Measurements from ENCODE around the gene TMC4.
"Not testable (repeated sequence)": the region's sequence is repeated elsewhere in the genome, so short reads cannot be mapped to it uniquely, and the experiment has no call there.

The TMC4 gene

DNA sequence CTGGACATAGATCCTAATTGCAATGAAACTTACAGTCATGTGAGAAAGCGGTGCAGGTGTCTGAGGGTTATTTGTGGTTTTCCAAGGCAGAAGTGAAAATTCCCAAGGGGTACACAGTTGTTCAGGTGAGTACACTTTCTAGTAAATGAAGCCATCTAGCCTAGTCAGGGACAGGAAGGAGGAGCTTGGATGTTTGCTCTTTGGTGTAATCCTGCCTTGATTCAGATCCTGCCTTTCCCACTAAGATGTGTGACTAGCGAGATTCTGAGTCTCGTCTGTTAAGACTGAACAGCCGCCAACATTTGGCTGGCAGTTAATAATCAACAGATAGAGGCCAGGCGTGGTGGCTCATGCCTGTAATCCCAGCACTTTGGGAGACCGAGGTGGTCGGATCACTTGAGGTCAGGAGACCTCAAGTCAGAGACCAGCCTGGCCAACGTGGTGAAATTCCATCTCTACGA is 30.2 kb upstream of the TMC4 start:
- no peak for DNase-seq (ENCODE audit: low read depth in 2 of 2)

DNA sequence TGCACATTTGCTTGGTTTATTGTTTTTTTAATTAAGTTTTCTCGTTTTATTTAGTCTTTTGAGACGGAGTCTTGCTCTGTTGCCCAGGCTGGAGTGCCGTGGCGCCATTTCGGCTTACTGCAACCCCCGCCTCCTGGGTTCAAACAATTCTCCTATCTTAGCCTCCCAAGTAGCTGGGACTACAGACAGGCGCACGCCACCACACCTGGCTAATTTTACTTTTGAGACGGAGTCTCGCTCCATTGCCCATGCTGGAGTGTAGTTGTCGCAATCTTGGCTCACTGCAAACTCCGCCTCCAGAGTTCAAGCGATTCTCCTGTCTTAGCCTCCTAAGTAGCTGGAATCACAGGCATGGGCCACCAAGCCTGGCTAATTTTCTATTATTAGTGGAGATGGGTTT is 29.0 kb upstream of the TMC4 start:
- DNase-seq (ENCODE audit: low read depth in 2 of 2), result no peak

DNA sequence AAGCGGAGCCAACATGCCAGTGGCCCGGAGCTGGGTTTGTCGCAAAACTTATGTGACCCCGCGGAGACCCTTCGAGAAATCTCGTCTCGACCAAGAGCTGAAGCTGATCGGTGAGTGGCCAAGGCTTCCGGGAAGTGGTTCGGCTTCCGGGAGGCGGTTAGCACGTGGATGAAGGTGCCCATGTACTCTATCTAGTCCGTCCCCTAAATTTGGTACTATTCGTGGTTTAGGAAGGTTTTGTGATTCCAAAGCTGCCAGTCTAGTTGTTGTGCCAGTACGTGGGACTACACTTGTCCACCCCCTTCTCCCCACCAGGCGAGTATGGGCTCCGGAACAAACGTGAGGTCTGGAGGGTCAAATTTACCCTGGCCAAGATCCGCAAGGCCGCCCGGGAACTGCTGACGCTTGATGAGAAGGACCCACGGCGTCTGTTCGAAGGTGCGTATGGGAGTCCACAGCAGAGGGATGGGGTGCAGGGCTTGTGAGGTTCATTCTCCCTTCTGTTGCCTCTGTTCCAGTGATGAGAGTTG is 28.3 kb upstream of the TMC4 start:
- no peak for DNase-seq (ENCODE audit: low read depth in 2 of 2)

DNA sequence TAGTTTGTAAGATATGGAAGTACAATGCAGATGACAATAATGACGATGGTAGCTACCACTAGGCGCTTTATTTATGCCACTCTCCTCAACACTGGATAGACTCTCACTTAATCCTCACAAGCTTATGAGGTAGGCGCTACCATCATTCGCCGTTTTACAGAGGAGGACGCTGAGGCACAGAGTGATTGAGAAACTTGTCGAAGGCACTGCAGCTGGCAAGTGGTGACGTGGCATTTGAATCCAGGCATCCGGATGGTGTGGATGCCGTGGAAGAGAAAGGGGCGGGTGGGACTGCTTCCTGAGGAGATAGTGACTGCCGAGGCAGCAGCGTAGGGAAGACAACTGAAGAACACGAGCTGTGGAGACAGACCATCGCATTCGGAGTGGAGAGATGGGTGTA is 26.4 kb upstream of the TMC4 start:
- DNase-seq (ENCODE audit: low read depth in 2 of 2), result no peak

DNA sequence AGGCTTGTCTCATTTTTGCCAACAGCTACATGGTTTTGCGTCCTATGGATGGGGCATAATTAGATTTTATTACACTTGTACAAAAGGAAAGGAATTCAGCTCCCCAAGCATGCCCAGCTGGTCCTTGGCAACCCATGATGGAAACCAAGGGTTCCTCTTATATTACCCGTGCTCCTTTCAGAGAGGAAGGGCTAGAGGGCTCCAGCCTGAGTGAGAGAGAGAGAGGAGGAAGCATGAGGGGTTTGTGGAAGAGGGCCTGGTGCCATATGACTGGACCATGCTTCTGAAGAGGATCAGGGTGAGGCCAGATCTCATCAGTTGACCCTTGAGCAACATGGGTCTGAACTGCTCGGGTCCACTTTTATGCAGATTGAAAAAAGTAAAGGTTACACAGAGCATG is 24.2 kb upstream of the TMC4 start:
- no peak for DNase-seq (ENCODE audit: low read depth in 2 of 2)

DNA sequence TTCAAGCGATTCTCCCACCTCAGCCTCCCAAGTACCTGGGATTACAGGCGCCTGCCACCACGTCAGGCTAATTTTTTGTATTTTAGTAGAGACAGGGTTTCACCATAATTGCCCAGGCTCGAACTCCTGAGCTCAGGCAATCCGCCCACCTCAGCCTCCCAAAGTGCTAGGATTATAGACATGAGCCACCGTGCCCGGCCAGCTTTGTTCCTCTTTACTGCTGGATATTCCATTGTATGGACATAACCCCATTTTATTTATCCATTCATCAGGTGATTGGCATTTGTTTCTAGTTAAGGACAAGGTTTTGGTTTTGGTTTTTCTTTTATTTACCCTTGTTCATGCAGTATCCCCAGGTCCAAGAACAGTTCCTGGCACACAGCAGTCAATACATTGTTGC is 23.6 kb upstream of the TMC4 start:
- DNase-seq (ENCODE audit: low read depth in 2 of 2), result no peak

DNA sequence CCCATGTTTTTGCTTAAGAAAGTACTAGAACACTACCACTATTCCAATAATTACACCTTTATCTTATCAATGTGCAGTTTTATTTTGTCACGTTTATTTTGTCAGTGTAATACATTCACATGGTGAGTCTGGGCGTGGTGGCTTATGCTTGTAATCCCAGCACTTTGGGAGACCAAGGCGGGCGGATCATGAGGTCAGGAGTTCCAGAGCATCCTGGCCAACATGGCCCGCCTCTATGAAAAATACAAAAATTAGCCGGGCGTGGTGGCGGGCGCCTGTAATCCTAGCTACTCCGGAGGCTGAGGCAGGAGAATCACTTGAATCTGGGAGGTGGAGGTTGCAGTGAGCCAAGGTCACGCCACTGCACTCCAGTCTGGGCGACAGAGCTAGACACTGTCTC is 21.5 kb upstream of the TMC4 start:
- DNase-seq (ENCODE audit: low read depth in 2 of 2), result not testable (repeated sequence)

DNA sequence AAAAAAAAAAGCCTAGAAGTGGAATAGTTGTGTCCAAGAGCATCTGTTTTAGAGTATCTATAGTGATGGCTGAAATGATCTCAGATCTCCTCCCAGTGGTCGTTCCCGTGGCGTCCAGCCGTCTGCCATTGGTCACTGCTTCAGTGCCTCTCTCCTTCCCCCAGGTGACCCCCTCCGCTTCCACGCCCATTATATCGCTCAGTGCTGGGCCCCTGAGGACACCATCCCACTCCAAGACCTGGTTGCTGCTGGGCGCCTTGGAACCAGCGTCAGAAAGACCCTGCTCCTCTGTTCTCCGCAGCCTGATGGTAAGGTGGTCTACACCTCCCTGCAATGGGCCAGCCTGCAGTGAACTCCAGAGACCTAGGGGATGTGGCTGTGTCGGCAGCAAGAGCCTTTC is 20.1 kb upstream of the TMC4 start:
- no peak for DNase-seq (ENCODE audit: low read depth in 2 of 2)

DNA sequence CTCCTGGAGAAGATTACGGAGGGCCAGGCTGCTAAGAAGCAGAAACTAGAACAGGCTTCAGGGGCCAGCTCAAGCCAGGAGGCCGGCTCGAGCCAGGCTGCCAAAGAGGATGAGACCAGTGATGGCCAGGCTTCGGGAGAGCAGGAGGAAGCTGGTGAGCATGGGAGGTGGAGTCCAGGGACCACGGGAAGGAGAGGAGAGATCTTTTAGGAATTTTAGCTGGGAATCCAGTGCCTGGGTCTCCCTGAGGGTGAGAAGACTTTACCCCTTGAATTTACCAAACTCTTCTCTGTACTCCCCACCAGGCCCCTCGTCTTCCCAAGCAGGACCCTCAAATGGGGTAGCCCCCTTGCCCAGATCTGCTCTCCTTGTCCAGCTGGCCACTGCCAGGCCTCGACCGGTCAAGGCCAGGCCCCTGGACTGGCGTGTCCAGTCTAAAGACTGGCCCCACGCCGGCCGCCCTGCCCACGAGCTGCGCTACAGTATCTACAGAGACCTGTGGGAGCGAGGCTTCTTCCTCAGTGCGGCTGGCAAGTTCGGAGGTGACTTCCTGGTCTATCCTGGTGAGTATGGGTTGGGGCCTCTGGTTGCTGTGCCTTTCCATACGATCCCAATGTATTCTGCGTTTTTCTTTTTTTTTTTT is 19.0 kb upstream of the TMC4 start:
- DNase-seq (ENCODE audit: low read depth in 2 of 2), result no peak

DNA sequence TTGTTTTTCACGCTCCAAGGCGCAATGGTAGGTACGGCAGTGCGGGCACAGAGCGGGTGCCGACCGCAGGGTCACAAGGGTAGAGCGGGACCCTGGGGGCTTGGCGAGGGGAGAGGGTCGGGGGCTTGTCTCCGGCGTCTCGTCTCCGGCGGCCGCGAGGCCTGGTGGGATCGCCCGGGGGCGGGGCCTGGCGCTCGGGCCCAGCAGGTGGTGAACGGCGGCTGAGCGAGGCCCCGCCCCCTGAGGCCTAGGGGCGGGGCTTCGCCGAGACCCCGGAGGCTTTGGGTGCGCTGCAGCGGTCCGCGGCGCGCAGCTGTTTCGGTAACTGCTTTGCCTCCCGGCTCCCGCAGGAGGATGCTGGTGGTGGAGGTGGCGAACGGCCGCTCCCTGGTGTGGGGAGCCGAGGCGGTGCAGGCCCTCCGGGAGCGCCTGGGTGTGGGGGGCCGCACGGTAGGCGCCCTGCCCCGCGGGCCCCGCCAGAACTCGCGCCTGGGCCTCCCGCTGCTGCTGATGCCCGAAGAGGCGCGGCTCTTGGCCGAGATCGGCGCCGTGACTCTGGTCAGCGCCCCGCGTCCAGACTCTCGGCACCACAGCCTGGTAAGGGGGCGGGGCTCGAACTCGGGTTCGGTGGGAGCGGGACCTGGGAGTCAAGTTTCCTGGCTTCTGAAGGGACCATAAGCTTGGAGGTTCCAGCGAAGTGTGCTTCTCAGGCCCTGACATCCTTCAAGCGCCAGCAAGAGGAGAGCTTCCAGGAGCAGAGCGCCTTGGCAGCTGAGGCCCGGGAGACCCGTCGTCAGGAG is 18.3 kb upstream of the TMC4 start, which contains the start of gene TSEN34:
TSEN34 (plus strand) TSS at position 298 of the 800 bp plus-strand sequence; CDS start at position 355, 57 bp downstream.
- DNase-seq (ENCODE audit: low read depth in 2 of 2), result peak in 1 of 2 donors; percentile 84

DNA sequence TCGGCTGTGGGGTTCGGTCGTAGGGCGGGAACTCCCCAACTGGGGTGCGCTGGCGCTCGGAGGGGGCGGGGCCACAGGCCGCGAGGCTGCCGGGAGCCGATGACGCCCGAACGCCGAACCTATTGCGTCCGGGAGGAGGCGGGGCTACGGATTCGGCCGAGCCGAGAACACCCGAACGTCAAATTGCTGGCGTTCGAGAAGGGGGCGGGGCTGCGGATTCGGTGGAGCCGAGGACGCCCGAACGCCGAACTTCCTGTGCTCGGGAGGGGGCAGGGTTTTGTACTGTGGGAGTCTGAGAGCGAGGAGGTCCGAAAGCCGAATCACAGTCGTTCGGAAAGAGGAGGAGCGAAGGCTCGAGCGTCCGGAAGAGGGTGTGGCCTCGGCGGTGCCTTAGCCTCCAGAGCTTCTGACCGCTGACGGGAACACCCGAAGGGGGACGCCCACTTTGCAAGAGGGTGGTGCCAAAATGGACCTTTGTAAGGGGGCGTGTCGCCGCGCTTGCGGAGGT is 17.6 kb upstream of the TMC4 start:
- DNase-seq (ENCODE audit: low read depth in 2 of 2), result peak; percentile 100

DNA sequence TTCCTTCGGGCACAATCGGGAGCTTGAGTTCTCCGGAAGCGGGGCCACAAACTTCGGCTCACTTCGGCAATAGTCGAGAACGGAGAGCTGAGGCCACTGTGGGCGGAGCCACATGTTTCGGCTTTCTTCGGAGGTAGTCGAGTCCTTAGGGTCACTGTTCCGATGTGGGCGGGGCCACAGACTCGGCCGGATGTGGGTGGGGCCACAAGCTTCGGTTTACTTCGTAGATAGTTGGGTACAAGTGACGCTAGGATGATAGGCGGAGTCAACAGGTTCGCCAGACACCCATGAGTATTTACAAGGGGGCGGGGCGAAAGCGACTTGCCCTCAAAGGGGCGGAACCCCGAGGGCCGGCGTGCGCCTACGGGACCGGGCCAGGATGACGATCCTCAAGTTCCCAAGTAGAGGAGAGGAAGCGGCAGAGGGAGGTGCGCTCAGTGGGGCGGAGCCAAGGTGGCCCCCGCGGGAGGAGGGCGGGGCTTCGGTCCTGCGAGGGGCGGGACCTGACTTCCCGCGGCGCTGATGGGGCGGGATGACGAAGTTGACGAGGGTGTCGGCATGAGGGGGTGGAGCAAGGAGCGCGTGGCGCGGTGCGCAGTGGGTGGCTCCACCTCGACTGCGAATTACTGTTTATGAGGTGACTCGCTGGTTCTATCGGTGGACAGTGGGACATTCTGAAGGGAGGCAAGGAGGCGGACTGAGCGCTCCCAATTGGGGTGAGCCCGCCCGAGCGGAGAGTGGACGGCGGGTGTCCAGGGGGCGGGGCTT is 17.0 kb upstream of the TMC4 start:
- peak; percentile 99 for DNase-seq (ENCODE audit: low read depth in 2 of 2)

DNA sequence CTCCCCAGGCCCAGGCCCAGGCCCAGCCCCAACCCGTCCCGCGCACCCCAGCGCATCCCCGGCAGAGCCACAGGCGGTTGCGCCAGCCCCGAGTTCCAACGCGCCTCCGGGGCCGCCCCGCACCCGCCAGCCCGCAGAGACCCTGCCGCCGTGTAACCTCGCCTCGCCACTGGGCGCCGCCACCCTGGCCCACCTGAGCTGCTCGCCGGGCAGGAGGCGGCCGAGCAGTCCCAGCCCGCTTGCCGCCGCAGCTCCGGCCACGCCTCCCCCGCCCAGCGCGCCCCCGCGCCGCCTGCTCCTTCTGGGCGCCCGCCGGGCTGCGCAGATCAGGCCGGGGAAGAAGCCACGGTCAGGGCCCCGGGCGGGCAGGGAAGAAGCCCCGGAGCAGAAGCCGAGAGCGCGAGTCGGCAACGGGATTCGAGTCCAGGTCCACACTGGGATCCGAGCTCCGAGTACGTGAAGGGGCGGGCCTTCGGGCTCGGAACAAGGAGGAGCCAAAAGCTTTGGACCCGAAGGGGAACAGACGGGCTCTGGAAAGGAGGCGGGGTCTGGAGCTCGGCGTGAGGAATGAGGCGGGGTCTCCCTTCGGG is 16.3 kb upstream of the TMC4 start, which contains the start of gene MBOAT7:
MBOAT7 (minus strand) TSS at position 436 of the 590 bp plus-strand sequence. CDS start 1,072 bp downstream, outside the sequence.
- DNase-seq (ENCODE audit: low read depth in 2 of 2), result no peak

DNA sequence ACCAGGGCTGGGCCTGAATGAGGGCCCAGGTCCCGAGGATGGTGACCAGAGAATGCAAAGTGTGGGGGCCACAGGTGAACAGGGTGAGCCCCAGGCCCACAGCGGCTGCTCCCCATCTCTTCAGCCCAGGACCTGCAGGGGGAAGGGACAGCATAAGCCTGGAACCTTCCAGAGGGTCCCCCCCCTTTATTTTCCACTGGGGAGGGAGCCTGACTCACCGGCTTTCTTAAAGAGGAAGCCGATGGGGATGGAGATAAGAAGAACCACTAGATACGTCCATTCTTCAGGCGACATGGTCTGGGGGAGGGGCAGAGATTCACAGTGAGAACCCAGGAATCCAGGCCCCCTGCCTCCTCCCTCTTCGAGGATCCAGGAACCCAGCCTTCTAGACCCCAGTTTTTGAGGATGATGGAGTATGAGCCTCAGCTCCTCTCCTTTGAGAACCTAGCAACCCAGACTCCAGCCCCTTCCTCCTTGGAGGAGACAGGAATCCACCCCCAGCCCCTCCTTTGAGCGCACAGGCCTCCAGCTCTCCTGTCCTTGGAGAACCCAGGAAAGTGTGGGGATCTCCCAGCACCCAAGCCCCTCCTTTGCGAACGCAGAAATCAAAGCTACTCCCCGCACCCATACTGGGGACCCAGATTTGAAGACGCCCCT is 15.4 kb upstream of the TMC4 start:
- peak; percentile 31 to 51 for DNase-seq (ENCODE audit: low read depth in 2 of 2)

DNA sequence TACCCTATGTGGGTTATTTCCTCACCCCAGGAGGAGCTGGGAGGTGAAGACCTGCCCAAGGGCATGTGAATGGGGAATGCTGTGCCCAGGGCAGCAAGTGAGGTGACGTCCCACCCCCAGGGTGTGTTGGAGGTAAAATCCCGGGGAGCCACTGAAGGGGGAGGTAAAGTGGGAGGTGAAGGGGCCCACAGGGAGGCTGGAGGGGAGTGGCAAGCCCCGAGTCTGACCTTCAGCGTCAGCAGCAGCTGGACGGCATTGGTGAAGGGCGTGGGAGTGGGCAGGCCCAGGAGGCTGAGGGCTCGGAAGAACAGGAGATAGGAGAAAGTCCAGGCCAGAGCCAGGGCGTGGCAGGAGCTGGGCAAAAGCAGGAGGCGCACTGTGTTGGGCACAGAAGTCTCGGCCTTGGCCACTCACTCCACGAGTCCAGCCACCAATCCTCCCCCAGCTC is 14.0 kb upstream of the TMC4 start:
- no peak for DNase-seq (ENCODE audit: low read depth in 2 of 2)

DNA sequence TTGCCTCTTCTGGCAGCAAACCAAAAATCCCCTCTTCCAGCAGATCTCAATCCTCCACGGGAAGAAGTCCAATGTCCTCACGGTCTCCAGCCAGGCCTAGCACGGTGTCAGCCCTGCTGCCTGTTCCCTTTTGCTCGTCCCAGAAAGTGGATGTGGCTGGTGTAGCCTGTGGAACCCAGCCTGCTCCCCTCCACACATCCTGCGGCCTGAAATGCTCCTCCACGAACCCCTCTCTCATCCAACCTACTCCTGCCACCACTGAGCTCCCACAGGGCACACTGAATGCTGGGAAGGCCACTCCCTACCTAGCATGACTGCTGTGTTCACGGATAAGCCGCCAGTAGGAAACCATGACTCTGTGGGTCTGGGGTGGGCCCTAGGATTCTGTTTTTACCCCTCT is 13.4 kb upstream of the TMC4 start:
- no peak for DNase-seq (ENCODE audit: low read depth in 2 of 2)

DNA sequence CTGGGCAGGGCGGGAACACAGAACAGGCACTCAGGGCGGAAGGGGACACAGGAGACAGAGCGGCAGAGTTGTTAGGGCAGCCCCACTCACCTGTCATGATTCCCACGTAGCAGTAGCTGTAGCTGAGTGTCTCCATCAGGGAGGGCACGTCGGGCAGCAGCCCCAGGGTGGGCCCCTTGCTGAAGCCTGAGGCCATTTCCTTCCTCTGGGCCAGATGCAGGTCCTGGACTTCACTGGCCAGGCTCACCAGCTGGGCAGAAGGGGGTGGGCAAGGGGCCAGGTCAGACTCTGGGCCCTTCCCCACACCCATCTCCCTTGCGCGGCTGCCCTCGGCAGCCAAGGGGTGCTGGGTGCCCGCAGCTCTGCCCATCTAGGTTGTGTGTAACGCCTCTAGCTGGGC is 10.5 kb upstream of the TMC4 start:
- no peak for DNase-seq (ENCODE audit: low read depth in 2 of 2)

DNA sequence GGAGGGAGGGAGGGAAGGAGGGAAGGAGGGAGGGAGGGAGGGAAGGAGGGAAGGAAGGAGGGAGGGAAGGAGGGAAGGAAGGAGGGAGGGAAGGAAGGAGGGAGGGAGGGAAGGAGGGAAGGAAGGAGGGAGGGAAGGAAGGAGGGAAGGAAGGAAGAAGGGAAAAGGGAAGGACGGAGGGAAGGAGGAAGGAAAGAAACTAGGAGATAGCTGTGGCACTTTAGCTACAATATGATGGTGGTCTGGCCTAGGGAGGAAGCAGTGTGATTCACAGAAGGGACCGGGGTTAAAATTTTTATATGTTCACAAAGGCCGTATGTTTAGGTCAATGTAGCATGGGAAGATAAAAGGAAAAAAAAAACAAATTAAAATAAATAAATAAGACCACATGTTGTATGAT is 8.9 kb upstream of the TMC4 start:
- not testable (repeated sequence) for DNase-seq (ENCODE audit: low read depth in 2 of 2)

DNA sequence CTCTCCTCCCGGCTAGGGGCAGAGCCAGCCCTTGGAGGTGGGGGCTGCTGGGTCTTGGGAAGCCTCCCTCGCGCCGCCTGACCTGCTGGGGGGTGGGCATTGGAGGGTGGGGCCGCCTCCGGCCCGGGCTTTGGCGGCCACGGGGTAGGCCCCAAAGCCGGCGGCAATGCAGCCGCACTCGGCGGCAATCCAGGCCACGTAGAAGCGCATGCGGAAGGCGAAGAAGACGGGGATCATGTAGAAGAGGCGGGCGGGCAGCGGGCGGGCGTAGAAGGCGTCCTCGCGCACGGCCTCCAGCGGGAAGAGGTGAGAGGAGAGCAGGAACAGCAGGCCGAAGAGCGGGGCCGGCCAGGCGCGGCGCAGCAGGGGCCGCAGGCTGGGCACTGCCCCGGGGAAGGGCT is 7.7 kb upstream of the TMC4 start:
- DNase-seq (ENCODE audit: low read depth in 2 of 2), result no peak

DNA sequence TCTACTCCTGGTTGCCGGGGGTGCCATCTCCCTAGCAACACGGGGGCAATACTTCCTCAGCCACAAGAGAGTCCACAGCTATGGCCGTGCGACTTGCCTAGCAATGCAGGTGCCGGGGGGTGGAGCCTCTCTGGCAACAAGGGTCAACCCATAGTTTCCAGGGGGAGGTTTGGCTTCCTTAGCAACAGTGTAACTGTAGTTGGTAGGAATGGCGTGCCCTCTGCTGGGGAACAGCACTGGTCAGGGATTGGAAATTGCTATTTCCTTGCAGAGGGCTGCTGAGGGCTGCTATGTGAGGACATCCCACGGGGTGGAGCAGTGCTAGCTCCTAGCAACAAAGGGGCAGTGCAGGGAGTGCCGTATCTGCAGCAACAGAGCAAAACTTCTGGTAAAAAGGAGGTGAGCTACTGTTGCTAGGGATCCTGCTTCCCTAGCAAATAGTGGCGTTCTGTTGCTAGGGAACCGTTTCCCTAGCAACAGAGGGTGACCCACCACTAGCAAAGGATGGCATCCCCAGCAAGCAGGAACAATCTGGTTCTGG is 7.0 kb upstream of the TMC4 start:
- DNase-seq (ENCODE audit: low read depth in 2 of 2), result no peak

Measured in stimulated activated CD4-positive, alpha-beta T cell treated with anti-CD3 and anti-CD28 coated beads, Interleukin-1b, Interleukin-23, amount 100 ng/mL, for 4 hours (primary cell).